K562 (cell line): ENCODE results near the gene PITPNC1.

Source experiments
- CHCHD3 ChIP-seq: fragments of 250-450 bp; sonication (Bioruptor Pico); IDR thresholded peaks from 2 replicates; pipeline ENCODE4 v2.1.2; 2022; ENCODE audit warnings: mild to moderate bottlenecking
- CREM ChIP-seq: IDR thresholded peaks from 2 replicates; pipeline ENCODE4 v1.6.1; 2014; ENCODE audit warnings: antibody characterized with exemption, low read depth
- NR1H2 ChIP-seq: sonication (generic); formaldehyde crosslinking; IDR thresholded peaks from 2 replicates; pipeline ENCODE4 v1.4.0; 2020; ENCODE audit warnings: mild to moderate bottlenecking, missing genetic modification reagents
- SMAD1 ChIP-seq: fragments of 150-350 bp; IDR thresholded peaks from 2 replicates; pipeline ENCODE4 v1.6.1; 2014; ENCODE audit warnings: low read length, low read depth; ENCODE audit not compliant: partially characterized antibody
- TAF15 ChIP-seq: fragments of 200-400 bp; formaldehyde crosslinking; IDR thresholded peaks from 2 replicates; pipeline ENCODE4 v1.6.1; 2017; ENCODE audit warnings: mild to moderate bottlenecking, low read depth, low read length, moderate library complexity
- ZNF121 ChIP-seq: sonication (generic); formaldehyde crosslinking; conservative IDR thresholded peaks from 2 replicates; pipeline ENCODE4 v1.8.0; 2022; ENCODE audit warnings: missing genetic modification reagents
- ZNF23 ChIP-seq: fragments of 250-450 bp; sonication (Bioruptor Pico); IDR thresholded peaks from 2 replicates; pipeline ENCODE4 v1.4.0; 2020; ENCODE audit warnings: mild to moderate bottlenecking
- ZNF263 ChIP-seq: sonication (generic); formaldehyde crosslinking; IDR thresholded peaks from 2 replicates; pipeline ENCODE4 v1.8.0; 2022; ENCODE audit warnings: mild to moderate bottlenecking, missing genetic modification reagents, borderline replicate concordance
- ZNF76 ChIP-seq: fragments of 250-450 bp; sonication (Bioruptor Pico); IDR thresholded peaks from 2 replicates; pipeline ENCODE4 v1.4.0; 2020; ENCODE audit warnings: mild to moderate bottlenecking, moderate library complexity, borderline replicate concordance
- ZSCAN29 ChIP-seq: fragments of 450-650 bp; IDR thresholded peaks from 2 replicates; pipeline ENCODE4 v1.6.1; 2017
- TF ChIP-seq, protein P1 (sequence below): fragments of 250-450 bp; sonication (Bioruptor Pico); IDR thresholded peaks from 2 replicates; pipeline ENCODE4 v1.5.0; 2021
- TF ChIP-seq, protein P2 (sequence below): sonication (generic); formaldehyde crosslinking; IDR thresholded peaks from 2 replicates; pipeline ENCODE4 v1.5.0; 2020; ENCODE audit warnings: missing genetic modification reagents
- TF ChIP-seq, protein P3 (sequence below), 3 experiments: IDR thresholded peaks in 2 of 3; conservative IDR thresholded peaks in 1 of 3; 2 replicates each; pipeline ENCODE4 v1.5.1; 2011 to 2012; ENCODE audit warnings: low read length in 3 of 3, mild to moderate bottlenecking in 3 of 3, control low read depth in 2 of 3, improper control_type of control experiment in 1 of 3, inconsistent platforms in 1 of 3, low read depth in 1 of 3, mixed read lengths in 1 of 3, moderate library complexity in 1 of 3; ENCODE audit not compliant: insufficient read depth in 2 of 3

DNA sequence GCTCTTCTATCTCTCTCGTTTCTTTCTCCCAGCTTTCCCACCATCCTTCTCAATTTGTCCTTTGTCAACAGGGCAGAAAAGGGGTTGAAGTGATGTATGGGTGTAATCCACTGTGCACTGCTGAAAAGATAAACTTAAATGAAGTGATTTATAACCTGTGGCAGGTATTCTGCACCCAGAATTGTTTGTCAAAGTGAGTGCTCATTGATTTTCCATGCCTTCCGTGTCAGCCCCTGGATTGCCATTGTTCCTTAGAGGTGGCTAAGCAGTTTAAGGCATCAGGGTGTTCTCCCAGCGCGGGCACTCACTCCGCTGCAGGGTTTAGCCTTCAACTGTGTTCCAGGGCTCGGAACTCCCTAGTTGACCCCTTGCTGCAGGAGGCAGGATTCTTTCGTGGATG, 82.9 kb downstream of the PITPNC1 start:
- TF ChIP-seq ZSCAN29: no peak
- TF ChIP-seq ZNF263 (CRISPR knock-in tag): no peak
- TF ChIP-seq ZNF23 (CRISPR knock-in tag): no peak
- no peak for TF ChIP-seq CREM
- no peak for TF ChIP-seq NR1H2 (CRISPR knock-in tag)
- TF ChIP-seq, protein P1, sequence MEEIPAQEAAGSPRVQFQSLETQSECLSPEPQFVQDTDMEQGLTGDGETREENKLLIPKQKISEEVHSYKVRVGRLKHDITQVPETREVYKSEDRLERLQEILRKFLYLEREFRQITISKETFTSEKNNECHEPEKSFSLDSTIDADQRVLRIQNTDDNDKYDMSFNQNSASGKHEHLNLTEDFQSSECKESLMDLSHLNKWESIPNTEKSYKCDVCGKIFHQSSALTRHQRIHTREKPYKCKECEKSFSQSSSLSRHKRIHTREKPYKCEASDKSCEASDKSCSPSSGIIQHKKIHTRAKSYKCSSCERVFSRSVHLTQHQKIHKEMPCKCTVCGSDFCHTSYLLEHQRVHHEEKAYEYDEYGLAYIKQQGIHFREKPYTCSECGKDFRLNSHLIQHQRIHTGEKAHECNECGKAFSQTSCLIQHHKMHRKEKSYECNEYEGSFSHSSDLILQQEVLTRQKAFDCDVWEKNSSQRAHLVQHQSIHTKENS: no peak
- no peak for TF ChIP-seq ZNF121 (CRISPR knock-in tag)
- TF ChIP-seq ZNF76 (CRISPR knock-in tag): no peak
- no peak for TF ChIP-seq CHCHD3 (CRISPR knock-in tag)
- TF ChIP-seq, protein P2, sequence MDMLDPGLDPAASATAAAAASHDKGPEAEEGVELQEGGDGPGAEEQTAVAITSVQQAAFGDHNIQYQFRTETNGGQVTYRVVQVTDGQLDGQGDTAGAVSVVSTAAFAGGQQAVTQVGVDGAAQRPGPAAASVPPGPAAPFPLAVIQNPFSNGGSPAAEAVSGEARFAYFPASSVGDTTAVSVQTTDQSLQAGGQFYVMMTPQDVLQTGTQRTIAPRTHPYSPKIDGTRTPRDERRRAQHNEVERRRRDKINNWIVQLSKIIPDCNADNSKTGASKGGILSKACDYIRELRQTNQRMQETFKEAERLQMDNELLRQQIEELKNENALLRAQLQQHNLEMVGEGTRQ (CRISPR knock-in tag): no peak
- TF ChIP-seq, protein P3, sequence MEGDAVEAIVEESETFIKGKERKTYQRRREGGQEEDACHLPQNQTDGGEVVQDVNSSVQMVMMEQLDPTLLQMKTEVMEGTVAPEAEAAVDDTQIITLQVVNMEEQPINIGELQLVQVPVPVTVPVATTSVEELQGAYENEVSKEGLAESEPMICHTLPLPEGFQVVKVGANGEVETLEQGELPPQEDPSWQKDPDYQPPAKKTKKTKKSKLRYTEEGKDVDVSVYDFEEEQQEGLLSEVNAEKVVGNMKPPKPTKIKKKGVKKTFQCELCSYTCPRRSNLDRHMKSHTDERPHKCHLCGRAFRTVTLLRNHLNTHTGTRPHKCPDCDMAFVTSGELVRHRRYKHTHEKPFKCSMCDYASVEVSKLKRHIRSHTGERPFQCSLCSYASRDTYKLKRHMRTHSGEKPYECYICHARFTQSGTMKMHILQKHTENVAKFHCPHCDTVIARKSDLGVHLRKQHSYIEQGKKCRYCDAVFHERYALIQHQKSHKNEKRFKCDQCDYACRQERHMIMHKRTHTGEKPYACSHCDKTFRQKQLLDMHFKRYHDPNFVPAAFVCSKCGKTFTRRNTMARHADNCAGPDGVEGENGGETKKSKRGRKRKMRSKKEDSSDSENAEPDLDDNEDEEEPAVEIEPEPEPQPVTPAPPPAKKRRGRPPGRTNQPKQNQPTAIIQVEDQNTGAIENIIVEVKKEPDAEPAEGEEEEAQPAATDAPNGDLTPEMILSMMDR (IDR thresholded peaks at IDR 0.05 in 2 of 3, conservative IDR thresholded peaks at IDR 0.05 in 1 of 3; ENCODE audit: insufficient read depth in 2 of 3, low read depth in 1 of 3, low read length in 3 of 3): no peak
- TF ChIP-seq SMAD1: no peak
- no peak for TF ChIP-seq TAF15
